ENCODE data around the gene PBXIP1.
"Not testable (repeated sequence)": the region's sequence is repeated elsewhere in the genome, so short reads cannot be mapped to it uniquely, and the experiment has no call there.

Gene PBXIP1

DNA sequence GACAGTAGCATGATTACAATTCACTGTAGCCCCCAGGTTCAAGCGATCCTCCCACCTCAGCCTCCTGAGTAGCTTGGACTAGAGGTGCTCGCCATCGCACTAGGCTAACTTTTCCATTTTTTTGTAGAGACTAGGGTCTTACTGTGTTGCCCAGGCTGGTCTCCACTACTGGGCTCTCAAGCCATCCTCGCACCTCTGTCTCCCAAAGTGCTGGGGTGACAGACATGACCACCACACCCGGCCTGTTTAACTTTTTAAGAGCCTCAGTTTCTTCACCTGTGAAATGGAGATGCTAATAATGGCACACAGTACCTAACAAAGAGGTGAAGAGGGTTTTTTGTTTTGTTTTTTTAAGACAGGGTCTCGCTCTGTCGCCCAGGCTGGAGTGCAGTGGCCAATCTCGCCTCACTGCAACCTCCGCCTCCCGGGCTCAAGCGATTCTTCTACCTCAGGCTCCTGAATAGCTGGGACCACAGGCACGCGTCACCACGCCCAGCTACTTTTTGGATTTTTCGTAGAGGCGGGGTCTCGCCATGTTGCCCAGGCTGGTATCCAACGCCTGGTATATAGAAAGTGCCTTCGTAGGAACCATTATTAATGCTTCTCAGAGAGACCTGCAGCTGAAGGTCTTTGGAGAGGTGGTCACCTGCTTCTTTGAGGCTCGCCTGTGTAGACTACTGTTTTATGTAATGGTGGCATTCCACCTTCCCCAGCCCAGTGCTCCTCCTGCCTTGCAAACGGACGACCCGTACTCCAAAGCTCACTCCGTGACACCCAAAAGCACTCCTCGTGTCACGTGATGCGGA lies 19.9 kb downstream of the PBXIP1 start:
- DNase-seq: peak; percentile 46

DNA sequence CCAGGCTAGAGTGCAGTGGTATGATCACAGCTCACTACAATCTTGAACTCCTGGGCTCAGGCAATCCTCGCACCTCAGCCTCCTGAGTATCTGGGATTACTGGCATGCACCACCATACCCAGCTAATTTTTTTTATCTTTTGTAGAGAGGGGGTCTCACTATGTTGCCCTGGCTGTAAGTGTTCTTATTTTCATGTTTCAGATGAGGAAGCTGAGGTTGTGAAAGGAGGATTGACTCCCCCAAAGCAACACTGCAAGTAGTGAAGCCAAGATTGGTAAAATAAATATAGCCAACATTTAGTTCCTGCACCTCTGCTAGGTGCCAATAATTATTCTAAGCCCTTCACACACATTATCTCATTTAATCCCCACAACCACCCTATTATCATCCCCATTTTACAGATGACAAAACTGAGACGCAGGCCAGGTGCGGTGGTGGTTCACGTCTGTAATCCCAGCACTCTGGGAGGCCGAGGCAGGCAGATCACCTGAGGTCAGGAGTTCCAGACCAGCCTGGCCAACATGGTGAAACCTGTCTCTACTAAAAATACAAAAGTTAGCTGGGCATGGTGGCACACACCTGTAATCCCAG lies 21.4 kb downstream of the PBXIP1 start:
- DNase-seq: no peak

DNA sequence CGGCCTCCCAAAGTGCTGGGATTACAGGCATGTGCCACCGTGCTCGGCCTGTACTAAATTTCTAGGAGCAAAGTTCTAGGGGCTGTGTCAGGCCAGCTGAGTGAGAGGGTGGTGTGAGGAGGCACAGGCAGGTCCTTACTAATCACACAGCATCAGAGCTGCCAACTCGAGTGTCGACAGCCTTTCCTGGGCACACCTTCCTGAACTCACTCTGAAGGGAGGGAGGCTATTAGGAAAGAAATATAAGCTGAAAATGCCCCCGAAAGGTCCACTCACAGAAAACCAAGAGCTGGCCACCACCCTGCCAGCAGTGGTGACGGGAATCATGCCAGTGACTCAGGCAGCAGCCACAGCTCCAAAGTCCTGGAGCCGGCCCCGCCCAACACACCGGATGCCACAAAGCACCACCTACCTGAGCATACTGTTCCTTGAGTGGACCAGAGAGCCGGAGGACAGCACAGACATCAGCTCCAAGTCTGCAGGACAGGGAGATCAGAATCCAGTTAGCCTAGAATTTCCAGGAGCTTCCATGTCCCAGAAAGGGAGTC lies 23.9 kb downstream of the PBXIP1 start:
- no peak for DNase-seq

DNA sequence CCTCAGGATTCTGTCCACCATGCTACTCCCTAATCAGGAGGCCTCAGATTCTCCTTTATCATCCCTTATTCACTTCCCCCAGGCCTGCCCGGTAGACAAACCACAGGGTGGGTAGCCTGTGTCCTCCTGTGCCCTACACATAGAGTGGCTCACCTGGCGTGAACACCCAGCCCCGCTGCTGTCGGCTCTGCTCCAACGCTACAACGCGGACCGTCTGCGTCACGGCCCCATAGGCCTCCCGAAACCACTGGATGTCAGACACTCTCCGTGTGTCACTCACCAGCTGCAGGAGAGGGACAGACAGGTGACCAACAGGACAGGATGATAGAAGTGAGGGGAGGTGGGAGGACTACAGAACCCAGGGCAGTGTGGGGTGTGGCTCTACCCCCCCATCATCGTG lies 29.7 kb downstream of the PBXIP1 start:
- no peak for DNase-seq

DNA sequence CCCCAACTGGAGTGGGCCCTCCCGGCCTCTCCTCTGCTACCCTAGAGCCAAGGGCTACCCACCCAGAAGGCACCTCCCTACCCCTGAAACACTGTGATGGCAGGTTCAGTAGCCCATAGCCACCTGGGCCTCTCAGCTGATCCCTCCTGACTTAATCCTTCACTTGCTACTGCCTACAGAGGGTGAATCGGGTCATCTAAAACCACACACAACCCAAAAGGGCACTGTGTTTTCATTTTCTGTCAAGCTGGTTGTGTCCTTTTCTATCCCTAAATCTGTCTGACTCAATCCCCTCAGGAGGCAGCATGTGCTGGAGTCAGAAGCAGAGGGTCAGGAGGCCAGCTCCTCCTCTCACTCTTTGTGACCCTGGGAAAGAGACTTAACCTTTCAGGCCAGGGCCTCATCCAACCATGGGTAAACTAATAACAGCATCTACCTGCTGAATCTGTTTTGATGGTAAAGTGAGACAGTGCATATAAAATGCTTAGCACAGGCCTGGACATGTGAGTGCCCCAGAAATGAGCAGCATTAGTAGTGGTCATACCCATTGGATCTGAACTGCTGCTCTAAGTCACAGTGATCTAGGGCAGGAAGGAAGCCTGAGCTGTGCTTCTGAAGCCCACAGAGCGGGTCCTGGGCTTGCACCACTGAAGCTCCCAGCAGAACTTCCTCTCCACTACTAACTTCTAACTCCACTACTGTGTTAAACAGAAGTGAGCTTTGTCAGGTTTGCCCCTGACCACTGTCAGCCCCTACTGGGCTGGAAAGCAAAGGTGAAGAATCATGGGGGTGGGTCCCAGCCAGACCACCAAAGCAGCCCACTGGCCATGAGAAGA lies 30.3 kb downstream of the PBXIP1 start:
- DNase-seq: no peak

DNA sequence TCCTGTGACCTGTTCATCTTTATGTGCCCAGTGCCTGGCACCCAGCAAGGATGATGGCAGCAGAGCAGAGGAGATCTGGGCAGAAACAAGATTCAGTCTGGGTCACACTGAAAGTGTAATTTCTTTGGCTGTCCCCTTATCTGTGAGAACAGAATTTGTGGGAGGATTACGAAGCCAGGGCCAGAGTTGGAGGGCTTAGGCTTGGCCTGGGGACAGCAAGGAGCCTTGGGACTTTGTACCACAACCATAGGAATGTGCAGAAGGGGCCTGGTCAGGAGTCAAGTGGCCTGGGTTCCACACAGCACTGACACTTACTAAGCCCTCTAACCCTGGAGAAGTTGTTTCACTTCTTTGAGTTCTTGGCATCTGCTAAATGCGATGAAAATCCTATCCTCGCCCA lies 32.2 kb downstream of the PBXIP1 start:
- no peak for DNase-seq

DNA sequence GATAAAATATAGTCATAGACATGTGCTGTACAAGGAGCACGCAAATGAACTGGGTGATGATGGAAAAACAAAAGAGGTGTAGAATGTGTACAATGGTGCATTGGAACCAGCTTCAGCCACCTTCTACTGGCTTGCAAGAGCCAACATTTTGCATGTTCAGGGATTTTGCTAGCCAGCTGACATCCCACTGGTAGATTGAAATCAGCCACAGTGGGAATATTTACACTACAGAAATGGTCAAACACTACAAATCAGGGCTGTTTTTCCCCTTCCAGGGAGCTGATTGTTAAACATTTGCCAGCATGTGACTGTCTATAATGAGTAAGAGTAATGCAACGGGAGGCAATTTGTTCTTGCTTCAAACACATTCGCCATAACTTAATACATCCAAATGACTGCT lies 42.6 kb downstream of the PBXIP1 start:
- DNase-seq: no peak

DNA sequence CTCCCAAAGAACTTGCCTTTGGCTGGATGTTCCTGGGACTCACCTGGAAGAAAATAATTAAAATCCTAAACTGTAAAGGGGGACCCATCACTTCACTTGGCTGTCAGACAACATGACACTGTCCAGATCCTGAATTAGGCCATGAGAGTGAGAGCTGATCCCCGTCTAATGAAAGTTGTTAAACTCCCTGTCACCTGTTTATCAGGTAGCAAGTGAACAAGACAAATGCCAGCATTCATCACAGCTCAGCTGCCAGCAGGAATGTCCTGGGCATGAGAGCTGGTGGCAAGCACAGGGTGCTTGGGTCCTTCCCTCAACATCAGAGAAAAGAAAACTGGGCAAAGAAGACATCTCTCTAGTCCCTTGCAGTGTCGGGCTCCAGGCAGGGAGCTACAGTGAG lies 43.1 kb downstream of the PBXIP1 start:
- DNase-seq: no peak

DNA sequence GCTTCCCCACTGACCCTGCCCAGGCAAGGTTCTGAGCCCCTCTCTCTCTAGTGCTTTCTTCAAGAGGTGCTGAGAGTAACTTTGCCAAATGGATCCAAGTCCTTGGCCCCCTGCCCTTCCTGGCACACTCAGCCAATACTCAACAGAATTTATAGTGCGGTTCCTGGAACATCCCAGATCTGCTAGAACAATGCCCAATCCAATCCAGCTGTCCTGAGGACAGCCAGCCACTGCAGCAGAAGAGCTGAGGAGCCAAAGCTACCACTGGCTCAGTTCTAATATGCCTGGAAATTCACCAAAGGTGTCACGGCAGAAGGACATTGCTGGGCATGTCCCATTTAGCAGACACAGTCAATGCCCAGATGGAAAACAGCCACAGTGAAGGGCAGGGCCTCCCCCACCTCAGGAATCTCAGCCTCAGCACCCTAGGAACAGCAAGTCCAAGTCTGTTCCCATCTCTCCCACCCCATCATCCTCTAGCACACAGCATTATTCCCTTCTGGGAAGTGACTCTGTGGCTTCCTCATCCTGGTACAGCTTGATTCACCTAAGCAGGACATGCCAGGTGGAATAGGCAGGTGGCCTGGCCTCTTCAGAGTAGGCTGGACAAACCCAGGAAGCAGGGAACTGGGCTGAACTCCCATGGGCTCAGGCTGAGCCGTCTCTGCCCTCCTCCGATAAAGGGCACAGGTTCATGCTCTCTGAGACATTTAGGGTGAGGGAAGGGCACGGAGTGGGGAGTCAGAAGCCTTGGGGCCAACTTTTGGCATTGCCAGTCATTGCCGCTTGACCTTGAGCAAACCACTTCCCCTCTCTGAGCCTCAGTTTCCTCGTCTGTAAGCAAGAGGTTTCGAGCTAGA lies 44.0 kb downstream of the PBXIP1 start:
- no peak for DNase-seq

DNA sequence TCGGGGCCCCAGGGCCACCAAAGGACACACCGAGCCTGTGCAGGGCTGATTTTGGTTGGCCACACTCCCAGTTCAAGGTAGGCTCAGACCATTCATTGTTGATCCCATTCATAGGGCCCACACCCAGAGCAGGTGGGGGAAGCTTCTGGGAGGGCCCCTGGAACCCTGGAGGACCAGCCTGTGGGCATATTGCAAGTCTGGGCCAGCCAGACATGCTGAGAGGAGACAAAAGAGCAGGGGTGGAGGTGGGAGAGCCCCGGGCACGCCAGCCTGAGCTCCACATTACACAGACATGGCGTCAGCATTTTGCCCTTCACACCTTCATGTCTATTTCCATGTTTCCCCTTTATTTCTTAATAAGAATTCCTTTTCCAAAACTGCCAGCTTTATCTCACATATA lies 45.0 kb downstream of the PBXIP1 start:
- DNase-seq: no peak

DNA sequence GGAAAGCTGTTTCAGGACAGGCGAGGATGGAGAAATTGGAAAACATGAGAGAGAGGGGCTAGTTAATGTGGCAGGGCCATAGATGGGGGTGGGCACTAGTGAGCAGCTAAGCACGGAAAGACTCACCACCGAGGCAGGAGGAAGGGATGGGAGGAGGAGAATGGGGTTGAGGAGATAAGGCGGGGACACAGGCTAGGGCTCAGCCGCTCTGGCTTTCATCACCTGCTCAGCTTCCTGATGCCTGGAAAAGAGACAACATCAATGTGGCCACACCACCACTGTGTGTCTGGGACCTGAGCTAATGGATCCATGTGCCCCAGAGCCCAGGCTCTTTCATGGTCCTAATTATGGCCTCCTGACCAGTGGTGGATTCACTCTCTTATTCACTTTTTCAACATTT lies 47.0 kb downstream of the PBXIP1 start:
- no peak for DNase-seq

DNA sequence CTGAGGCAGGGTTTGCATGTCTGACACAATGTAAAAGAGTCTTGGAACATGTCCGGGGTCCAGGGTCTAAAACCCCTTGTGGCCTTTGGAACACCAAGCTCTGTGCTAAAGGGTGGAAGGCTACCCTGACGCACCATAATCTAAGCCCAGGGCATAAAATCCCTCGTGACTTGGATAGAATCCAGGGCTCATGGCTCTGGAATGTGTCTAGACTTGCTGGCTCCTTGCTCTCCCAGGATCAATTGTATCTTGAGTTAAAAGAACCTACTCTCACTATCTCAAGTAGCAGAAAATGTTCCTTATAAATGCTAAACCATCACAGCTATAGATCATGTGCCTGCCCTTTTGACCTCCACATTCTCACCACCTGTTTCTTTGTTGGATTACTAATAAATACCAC lies 47.8 kb downstream of the PBXIP1 start:
- DNase-seq: not testable (repeated sequence)

DNA sequence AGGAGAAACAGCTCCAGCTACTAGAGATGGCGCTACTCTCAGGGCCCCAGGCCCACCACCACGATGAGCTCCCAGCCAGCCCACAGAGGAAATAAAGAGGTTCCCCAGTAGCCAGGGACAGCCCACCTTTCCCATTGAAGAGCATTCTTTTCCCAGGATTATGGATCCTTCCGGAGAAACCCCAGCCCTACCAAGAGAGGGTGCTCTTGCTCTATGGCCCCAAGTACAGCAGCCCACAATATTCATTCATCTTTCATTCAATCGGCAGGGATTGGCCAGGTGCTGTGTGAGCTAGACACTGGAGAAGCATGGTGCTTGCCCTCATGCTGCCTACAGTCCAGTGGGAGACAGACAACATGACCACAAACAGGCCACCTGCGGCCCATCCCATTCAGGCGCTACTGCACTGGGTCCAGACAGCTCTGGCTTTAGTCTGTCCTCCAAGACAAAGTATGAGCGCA lies 49.2 kb downstream of the PBXIP1 start:
- peak; percentile 8 for DNase-seq

DNA sequence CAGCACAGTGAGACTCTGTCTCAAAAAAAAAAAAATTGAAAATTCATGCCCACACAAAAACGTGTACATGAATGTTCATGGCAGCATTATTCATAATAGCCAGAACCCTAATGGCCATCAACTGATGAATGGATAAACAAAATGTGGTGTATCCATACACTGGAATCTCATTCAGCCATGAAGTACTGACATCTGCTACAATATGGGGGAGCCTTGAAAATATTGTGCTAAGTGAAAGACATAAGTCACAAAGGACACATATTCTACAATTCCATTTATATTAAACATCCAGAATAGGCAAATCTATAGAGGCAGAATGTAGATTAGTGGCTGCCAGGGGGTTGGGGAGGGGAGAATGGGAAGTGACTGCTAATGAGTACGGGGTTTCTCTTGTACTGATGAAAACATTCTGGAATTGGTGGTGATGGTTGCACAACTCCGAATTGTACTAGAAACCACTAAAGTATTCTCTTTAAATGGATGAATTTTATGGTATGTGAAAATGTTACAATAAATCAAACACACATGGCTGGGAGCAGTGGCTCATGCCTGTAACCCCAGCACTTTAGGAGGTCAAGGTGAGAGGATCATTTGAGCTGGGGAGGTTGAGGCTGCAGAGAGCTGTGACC lies 52.8 kb downstream of the PBXIP1 start:
- no peak for DNase-seq

DNA sequence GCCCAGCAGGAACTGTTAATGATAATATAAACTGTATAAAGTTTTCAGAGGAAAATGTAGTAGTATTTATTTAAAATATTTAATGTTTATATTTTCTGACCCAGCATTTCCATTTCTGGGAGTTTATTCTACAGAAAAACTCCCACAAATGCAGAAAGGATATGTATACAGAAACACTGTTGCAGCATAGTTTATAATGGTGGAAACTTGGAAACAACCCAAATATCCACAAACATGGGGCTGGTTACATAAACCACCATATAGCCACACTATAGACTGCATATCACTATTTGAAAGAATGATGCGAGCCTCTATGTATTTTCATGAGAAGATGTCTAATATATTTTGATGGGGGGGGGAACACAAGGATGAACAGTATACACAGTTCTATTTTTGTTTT lies 54.3 kb downstream of the PBXIP1 start:
- no peak for DNase-seq

DNA sequence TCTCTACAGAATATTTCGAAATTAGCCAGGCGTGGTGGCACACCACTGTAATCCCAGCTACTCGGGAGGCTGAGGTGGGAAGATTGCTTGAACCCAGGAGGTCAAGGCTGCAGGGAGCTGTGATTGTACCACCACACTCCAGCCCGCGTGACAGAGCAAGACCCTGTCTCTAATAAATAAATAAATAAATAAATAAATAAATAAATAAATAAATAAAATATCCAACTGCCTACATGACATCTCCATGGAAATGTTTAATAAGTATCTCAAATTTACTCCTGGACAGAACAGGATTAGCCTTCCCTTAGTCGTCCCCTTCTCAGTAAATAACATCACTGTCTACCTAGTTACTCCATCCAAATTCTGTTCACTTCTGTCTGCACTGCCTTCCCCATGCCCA lies 56.9 kb downstream of the PBXIP1 start:
- no peak for DNase-seq

DNA sequence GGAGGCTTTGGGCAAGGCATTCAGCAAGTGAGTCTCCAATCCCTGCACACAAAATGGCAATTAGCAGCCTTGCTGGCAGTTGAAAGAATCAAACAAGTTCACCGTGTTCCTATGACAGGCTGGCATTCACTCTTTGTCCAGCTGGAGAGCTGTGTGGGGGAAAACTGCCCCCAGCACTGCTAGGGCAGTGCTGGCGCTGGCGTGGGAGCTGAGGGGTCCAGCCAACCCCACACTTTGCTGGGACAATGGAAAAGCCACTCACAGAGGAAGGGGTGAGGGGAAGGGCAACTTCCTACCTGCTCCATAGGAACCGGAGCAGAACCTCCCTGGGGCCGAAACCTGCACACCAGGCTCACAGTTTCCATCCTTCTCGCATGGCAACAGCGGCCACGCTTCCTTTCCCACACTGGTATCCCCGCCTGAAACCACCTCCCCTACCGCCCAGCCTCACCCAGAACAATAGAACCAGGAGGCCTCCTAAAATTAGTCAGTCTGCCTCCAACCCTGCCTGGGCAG lies 59.1 kb downstream of the PBXIP1 start:
- DNase-seq: no peak

DNA sequence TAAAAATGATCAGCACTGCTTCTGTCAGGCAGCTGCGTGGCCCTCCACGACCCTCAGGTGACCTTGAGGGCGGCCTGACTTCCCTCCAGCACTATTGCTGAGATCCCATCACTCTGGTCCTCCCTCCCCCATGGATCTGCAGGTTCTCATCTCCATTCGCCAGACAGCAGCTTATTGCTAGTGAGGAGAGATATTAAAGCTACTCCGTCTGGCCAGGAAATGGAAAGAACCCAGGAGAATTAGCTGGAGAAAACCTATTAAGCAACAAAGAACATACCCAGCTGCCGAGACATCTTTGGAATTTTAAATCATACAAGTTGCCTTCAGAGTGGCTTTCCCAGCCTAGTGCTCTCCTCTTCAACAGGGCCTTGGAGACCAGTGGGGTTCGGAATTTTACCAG lies 60.1 kb downstream of the PBXIP1 start:
- DNase-seq: no peak

Data from CD4-positive, alpha-beta T cell treated with Interleukin-12 subunit alpha and Interleukin-12 subunit beta, for 1 hour (primary cell).